Measurements from ENCODE around the gene ATF1. TPM values are rescaled to one million over a fixed set of nuclear protein-coding genes. Genes with fewer than 3 reads are reported as not detected.

The ATF1 gene
- total RNA-seq, 4 donors from 2014 or later, result 19.2 to 35.4 (median 22.1) TPM

DNA sequence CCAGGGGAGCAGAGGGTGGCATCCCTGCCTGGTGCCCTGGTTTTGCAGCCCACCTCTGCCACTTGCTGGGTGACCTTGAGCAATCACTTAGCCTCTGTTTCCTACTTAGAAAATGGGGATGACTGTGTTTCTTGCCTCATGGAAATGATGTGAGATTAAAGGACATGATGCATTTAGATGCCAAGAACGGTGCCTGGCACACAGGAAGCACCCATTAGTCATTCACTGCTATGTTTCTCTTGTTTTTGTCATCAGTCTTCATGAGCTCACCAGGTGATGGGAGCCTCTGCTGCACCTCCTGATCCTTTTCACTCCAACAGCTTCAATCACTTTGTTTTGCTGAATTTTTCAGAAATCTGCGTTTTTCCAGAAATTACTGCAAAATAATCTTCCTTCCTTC is 23.6 kb upstream of the ATF1 start:
- no peak for TF ChIP-seq CTCF (IDR thresholded peaks at IDR 0.05; ENCODE audit: low read depth)

DNA sequence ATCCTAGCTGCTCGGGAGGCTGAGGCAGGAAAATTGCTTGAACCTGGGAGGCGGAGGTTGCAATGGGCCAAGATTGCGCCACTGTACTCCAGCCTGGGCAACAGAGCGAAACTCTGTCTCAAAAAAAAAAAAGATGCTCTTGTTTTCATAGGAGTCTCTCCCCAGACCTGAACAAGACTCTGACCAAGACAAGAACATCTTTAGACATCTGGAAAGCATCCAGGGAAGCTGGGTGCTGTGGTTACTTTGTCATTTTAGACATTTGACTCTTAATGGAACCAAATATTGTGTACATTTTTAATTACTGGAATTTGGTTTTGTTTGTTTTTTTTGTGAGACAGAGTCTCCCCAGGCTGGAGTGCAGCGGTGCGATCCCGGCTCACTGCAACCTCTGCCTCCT is 21.1 kb upstream of the ATF1 start:
- TF ChIP-seq CTCF (IDR thresholded peaks at IDR 0.05; ENCODE audit: low read depth), result no peak

DNA sequence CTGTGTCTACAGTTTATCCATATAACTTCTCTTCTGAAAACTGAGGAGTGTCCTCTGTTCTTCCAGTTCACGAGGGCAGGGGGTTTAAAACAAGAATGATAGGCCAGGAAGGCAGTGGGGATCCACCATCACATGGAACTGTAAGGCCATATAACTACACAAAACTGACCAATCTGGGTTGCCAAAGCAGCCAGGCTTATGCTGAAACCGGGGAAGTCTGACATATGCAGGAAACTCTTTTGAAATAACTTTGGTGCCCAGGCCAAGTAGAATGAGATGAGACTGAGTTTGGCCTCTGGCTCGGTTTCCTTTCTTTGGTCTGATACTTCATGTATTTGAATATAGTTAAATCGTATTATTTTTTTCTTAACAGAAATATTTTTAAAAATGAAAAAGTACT is 18.0 kb upstream of the ATF1 start:
- TF ChIP-seq CTCF (IDR thresholded peaks at IDR 0.05; ENCODE audit: low read depth), result no peak

- TF ChIP-seq CTCF (IDR thresholded peaks at IDR 0.05; ENCODE audit: low read depth), result no peak
Measured at GRCh38 chr12:50746431-50746830, 17.5 kb upstream of the ATF1 start.

DNA sequence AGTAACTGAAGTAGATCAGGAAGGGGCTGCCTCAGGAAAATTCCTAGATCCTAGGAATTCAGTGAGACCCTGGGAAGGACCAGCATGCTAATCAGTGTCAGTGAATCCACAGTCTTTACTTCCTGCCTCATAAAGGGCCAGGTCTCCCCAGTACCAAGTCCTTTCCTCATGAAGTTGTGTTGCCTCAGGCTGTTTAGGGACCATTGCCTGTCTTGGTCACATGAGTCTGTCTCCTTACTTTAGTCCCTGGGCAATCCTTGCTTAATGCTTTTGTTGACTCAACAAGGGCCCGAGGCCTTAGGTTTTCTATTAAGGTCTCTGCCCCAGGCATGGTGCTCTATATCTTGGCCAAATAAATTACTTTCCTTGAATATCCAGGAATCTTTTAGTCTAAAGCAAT is 16.1 kb upstream of the ATF1 start:
- no peak for TF ChIP-seq CTCF (IDR thresholded peaks at IDR 0.05; ENCODE audit: low read depth)

- TF ChIP-seq CTCF (IDR thresholded peaks at IDR 0.05; ENCODE audit: low read depth), result no peak
Measured at GRCh38 chr12:50749459-50749882, 14.4 kb upstream of the ATF1 start.

- TF ChIP-seq CTCF (IDR thresholded peaks at IDR 0.05; ENCODE audit: low read depth), result no peak
Measured at GRCh38 chr12:50750366-50750765, 13.5 kb upstream of the ATF1 start.
